Amniotic stem cell (primary cell): ENCODE results near the gene DLG2.

Experiments used
- DNase-seq: peaks from one replicate; lab custom pipeline; 2025; lab: John Stamatoyannopoulos, UW

The DLG2 gene

DNA sequence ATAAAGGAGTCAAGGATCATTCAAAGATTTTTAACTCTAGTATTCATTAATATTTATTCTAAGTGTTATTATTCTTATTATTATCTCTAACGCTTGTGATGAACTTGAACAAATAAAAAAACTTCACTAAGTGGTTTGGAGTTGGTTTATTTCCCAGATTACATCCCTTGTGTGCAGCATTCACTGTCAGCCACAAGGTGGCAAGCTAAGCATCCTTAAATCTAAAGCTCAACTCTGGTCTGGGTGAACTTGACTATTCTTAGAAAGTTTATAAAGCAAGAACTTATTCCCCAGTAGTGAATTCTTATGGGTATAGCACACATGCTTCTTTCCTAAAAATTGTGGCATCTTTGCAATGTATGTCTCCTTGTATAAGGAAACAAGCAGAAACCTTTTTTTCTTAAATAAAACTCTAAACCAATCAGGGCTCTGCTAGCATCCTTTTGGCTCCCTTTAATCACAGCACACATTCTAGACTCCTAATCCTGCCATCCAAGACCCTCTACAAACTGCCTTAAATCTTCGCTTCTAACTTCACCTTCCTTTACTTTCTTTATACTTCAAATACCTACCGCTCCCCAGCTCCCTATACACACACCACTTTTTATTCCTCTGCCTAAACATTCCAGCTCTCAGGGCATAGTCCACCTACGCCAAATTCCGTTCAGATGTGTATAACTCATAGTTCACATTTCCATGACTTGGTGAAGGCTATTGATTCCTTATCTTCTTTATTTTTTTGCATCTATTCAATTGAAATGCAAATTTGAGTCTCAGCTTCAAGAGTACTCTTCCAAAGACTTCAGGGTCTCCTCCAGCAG lies 1068.8 kb downstream of the DLG2 start:
- no peak for DNase-seq

DNA sequence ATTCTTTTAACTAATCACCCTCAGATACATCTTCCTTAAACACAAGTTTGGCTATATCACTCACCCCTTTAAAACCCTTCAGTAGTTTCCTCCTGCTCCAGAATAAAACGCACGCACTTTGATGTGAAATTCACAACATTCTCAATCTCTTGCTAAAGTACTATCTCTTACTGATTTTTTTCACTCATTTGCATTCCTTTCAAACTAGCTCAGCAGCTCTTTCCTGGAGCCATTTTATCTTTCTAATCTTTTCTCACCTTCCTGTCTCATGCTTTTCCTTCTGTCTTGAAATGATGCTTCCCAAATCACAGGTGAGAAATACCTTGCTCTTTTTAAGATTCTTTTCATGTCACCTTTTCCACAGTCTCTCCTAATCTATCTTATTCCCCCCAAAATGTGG lies 1074.4 kb downstream of the DLG2 start:
- DNase-seq, result no peak

DNA sequence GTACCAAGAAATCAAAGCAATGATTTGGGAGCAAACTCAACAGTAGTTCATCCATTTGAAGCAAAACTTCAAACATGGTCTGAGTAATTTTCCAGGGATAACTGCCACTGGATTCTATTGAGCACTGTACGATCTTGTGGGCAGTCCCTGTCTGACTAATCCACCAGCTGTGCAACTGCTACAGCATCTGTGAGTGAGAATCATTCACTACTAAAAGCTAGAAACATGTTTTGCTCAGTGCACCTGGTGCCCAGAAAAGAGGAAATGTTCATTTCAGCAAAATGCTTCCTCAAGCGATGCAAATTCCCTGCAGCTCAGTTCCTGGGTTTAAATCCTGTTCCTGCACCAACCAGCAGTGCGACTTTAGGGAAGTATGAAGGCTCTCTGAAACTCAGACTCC lies 1077.9 kb downstream of the DLG2 start:
- DNase-seq, result no peak

DNA sequence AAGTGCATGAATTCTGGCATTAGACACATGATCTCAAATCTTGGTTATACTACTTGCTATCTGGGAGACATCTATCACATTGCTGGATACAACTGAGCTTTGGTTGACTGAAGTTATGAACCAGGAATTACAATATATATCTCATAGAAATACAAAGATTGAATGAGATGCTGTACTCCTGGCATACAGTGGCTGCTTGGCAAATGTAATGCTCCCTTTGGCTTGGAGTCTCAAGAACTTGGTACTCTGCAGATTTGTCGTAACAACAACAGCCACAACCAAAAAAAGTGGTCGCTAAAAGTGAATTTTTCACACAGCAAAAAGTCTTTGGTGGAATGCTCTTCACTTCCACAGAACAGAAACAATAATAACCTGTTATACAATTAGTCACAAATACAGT lies 1082.6 kb downstream of the DLG2 start:
- no peak for DNase-seq

DNA sequence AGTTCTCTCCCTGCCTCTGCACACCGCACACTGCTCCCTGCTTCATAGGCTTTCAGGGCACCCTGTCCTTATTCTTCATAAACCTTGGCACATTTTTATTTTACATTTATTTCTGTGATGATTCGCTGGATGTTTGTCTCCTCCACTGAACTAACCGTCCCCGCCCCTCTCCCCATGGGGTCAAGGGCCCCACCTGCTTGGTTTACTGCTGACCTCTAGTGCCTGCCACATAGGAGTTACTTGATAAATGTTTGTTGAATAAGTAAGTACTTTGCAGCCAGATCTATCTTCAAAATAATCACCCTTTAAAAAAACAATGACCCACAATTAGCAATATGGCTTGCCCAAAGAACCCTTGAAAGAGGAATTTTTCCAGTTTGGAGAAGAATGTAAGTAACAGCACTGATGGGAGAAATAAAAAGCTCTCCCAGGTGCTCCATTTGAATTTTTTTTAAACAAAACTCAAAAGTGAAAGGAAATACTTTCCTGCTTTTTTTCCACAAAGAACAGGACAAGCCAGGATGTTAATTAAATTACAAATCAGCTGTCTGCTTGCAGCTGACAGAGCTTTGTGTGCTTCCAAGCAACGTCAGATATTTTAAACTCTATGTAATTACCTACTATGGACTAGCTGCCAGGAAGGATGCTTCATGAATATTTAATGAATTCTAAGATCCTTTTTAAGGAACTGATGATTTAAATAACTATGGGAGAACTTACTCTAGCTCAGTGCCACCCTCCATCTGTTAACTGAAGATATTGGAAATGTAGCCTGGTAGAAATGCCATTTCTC lies 1083.6 kb downstream of the DLG2 start:
- no peak for DNase-seq

DNA sequence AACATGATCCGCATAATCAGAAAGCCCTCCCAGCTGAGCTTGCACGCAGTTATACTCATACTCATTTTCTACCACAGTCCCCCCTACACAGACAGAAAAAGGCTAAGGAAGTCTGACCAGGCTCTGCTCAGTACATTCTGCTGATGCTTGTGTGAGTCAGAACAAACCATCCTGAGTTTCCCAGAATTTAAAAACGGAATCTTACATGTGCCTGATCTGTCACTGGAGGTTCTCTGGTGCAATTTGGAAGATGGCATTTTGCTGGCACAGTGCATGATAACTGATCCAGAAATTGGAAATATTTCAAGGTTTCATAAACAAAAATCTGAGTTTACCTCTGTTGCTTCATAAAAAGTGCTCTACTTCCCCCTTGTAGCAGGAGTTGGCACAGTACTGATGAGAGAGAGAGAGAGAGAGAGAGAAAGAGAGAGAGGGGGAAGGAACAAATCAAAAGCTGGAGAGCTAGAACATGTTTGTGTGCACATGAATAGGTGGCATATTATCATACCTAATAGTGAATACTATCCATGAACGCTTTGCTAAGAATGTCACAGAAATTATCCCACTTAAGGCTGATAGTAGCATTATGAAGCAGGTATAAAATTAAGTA lies 1085.3 kb downstream of the DLG2 start:
- DNase-seq, result no peak

DNA sequence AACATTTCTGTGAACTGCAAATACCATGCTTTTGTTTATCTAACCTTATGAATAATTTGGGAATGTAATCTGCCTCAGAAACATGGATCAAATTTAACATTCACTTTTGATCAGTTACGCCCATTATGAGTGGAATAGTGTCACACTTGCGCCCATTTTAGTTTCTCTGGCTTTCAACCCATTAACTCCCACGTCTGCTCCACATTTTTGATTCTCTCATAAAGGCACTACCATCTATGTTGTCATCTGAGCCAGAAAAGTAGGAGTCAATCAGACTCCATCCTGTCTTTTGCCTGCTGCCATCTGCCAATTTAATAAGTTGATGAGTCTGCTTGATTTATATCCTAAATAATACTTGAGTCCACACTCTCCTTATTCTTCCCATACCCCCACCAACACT lies 1090.7 kb downstream of the DLG2 start:
- DNase-seq, result no peak

DNA sequence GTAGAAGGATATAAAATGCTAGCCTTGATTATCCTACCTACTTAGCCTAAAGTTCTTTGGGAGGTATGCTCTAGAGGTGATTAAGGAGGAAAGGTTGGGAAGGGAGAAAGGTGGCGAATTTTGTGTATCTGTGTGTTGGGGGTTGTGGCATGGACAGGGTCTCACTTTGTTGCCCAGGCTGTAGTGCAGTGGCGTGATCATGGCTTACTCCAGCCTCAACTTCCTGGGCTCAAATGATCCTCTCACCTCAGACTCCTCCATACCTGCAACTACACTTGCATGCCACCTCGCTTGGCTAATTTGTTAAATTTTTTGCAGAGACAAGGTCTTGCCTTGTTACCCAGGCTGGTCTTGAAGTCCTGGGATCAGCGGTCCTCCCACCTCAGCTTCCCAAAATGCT lies 1094.8 kb downstream of the DLG2 start:
- no peak for DNase-seq

DNA sequence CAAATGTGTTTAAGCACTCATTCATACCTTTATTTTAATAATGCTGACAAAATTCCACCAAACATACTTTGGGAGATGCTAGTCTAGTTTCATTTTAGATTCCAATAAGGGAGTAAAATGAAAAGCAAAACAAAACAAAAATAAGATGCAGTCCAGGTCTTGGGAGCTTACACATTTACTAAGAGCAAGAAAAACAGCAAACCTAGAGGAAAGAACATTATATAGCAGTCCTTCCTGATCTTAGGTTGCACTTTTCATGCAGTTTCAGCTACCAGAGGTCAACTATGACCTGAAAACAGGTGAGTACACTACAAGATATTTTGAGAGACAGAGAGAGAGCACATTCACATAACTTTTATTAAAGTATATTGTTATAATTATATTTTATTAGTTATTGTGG lies 1100.9 kb downstream of the DLG2 start:
- DNase-seq, result no peak

DNA sequence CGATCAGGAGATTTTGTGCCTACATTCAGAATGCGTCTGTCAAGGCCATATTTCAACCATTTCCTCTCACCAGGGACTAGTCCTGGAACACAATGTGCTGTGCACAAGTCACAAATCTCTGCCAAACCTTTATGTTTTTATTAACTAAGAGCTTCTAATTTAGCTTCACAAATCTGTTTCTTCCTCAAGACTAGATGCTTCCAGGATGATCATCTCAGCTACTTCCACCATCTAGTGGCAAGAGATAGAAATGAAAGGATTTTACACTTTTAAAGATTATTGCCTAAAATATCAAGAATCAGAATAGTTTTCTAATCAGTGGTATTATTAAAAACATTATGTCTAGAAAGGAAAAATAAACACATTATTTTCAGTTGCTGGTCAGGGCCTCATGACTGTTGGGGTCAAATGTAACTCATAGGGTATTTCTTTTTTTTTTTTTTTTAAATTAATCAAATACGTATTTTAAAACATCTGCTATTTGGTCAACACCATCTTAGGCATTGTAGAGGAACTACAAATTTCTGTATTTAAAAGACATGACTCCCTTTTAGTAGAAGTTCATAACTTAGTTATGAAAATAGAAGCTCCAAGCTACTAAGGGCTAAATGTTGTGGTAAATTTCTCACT lies 1102.6 kb downstream of the DLG2 start:
- no peak for DNase-seq

DNA sequence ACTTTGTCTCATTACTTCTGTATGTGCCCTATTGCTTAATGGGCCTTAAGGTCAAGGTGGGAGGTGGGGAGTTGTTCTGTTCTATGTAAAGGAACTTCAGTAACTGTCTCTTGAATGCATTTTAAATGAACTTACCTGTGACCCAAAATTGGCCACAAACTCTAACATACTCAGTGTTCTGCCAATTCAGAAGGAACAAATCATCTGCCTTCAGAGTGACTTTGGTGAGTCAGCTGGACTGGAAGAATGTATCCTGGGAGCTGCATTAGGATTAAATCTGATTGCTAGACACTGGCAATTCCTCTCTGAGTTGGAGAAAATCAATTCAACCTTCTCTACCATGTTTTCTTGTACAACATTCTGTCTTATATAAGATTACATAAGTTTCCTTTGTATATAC lies 1104.8 kb downstream of the DLG2 start:
- no peak for DNase-seq

DNA sequence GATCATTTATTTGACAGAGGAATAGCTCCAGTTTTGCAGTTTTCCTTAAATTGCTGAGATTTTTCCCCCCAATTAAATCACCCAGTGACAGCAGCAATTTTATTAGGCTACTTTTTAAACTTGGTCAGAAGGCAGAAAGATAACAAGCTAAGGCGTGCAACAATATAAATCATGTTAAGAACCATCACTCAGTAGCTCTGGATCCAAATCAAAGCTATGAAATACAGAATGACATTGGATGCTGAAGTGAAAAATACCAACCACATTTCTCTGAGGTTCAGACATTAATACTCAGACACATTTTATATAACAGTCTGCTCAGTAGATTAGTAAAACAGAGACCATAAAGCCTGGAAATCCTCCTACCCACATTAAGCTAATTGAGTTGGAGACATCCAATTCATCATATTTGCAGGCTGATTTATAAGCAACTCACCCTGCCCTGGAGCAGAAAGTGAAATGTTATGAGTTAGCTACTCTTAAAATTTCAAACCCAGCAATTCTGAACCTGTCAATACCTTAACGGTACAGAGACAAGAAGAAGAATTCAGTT lies 1108.4 kb downstream of the DLG2 start:
- no peak for DNase-seq

DNA sequence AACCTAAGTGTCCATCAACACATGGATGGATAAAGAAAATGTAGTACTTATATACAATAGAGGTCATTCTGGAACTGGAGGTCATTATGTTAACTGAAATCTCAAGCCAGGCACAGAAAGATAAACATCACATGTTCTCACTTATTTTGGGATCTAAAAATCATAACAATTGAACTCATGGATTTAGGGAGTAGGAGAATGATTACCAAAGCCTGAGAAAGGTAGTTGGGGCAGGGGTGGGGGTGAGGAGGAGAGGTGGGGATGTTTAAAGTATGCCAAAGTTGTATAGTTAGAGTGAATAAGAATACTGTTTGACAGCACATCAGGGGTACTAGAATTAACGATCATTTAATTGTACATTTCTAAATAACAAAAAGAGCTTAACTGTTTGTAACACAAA lies 1112.7 kb downstream of the DLG2 start:
- no peak for DNase-seq

DNA sequence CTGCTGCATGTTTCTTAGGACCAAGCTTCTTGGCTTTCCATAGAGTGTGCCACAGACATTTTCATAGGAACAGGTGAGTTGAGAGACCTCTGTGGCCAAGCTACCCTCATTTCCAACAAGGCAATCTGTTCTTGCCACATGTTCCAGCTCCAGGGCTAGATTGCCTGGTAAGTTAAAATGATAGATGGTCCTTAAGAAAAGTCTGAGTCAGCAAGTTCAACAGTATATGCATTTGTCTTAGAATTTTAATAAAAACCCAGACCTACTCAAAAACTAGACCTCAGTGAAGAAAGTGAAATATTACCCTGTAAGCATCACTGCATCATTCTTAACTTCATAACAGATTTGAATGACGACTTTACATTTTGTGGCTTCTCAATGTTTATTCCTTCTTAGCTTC lies 1123.6 kb downstream of the DLG2 start:
- DNase-seq, result no peak

DNA sequence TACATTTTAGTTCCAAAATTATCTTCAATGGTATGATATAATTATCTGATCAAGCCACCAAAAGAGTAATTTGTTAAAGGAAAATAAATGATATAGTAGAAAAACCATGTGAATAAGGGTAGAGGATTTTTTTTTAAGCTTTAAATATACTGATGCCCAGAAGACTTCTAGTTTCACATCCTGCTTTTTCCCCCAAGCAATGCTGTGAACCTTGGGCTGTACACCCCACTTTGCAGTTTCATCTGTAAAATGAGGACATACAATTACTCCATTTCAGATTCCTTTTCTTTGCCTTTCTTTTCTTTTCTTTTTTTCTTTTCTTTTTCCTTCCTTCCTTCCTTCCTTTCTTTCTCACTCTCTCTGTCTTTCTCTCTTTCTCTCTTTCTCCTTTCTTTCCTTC lies 1125.4 kb downstream of the DLG2 start:
- no peak for DNase-seq

DNA sequence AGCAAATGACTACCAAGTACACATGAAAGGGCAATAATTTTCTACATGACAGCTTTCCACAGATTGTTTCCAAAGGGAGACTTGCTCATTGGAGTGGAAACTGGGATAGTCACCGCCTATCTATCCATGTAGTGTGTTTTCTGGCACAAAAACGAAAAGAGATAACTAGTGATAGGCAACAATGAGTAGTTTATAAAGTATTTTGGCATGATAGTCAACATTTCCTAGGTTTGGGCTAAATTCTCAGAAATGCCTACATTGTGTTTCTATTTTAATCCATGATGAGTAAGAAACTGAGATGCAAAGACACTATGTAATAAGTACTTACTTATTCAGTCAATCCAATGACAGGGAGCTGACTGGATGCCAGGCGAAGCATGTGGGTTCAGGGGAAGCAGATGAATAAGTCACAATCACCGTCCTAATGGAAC lies 1129.1 kb downstream of the DLG2 start:
- DNase-seq, result no peak

DNA sequence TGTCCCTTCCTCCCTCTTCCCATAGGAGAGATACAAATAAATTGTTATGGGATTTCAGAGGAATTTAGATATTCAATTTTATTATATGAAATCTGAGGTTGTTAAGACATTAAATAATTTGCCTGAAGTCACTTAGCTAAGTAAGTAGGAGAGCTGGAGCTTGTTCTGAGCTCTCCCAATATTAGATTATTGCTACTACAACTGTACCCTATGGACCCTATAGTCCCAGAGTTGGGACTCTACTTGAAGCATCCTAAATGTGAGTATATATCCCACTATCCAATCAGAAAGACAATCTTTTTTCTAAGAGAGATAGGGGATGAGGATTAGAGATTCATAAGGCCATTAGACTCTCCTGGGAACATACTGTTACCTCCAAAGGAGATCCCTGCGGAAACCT lies 1130.0 kb downstream of the DLG2 start:
- DNase-seq, result no peak

DNA sequence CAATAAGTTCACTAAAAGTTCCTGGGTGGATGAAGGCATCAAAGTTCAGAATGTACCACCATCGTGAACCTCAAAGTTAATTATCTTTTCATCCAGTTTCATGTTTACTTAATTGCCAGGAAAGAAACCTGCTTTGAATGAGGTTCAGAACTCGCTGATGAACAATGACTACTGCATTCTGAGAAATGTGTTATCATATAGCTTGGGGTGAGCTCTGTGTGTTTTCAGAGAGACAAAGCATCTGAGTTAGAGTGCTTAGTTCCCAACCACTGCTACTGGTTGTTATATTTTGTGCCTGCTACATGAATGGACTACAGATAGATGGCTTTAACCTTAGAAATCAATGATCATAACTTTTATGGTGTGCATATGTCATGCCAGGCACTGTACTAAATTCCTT lies 1131.0 kb downstream of the DLG2 start:
- no peak for DNase-seq

DNA sequence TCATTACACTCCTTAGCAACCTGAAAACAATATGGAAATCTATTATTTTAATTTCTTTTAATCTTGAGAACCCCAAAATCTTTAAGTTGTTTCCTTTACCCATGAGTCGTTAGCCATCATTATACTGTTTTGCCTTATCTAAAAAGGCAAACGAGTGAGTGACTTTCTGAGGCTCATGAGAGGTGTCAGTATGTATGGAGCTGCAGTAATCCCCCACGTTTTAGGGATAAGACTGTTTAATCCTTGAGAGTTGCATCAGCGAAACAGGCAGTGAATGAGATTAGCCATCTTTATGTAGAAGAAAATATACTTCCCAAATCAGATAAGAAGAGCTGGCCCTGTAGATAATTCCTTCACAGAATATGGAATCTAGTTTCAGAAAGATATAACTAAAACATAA lies 1147.0 kb downstream of the DLG2 start:
- no peak for DNase-seq

DNA sequence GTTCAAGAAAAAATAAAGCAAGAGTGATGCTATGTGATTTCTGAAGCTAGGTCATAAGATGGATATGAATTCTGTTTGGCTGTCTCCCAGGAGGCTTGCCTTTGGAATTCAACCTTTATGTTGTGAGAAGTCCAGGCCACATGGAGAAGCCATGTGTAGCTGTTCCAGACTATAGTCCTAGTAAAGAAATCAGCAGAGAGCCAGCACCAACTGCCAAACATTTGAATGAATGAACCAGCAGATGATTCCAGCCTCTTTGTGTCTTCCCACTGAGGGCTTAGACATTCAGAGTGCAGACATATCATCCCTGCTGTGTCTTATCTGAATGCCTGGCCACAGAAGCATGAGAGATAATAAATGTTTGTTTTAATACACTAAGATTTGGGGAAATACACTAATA lies 1150.6 kb downstream of the DLG2 start:
- DNase-seq, result no peak

DNA sequence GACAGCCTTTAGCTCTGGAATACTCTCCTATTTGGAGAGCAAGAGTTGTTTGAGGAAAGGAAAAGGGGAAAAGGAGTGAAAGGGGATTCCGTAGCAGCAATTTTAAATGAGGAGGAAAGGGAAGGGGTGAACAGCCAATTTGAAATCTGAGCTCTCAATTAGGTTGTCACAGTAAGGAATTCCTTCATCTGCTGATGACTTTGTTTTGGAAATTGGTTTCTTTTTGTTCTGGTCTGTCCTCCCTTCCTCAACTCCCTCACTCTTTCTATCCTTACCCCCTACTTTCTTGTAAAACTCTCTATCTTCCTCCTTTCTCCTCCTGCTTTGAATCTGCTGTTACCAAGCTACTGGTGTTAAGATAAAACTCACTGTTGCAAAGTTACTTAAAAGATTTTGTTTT lies 1155.6 kb downstream of the DLG2 start:
- no peak for DNase-seq

DNA sequence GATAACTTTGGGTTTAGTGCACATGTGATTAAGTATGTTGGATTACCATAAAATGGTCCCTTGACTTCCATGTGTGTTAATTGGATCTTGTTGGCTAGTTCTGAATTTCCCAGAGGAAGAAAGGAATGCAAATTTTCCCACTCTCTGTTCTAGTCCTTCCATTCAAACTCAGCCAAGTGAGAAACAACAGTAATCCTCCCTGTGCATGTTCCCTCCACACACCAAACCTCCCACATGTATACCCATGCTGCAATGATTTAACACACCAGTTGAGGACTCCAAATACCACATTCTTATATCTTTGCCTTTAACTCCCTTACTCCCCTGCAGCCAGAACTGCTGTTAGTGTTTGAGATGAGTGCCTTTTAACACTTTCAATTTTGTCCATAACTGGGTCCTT lies 1158.9 kb downstream of the DLG2 start:
- DNase-seq, result no peak
